ENCODE measurements around the gene PKMYT1.

The PKMYT1 gene

DNA sequence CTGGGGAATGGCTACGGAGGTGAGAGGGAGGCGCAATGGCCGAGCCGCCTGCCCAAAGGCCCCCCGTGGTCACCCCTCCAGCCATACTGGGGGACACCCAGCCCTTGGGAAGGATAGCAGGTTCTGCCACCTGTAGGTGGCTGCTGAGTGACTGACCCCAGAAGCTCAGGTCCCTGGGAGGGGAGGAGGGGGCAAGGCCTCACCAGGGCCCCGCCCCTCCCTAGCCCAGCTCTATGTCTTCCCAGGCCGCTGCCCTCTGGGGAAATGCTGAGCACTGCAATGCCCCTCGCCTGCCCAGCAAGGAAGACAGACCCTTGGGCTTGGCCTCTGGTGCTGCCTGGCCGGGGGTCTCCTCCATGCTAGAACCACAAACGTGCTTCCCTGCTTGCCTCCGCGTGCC, 21.1 kb upstream of the PKMYT1 start:
- DNase-seq (ENCODE audit: insufficient read length, low spot score) (no peak), FAIRE-seq (no peak)

DNA sequence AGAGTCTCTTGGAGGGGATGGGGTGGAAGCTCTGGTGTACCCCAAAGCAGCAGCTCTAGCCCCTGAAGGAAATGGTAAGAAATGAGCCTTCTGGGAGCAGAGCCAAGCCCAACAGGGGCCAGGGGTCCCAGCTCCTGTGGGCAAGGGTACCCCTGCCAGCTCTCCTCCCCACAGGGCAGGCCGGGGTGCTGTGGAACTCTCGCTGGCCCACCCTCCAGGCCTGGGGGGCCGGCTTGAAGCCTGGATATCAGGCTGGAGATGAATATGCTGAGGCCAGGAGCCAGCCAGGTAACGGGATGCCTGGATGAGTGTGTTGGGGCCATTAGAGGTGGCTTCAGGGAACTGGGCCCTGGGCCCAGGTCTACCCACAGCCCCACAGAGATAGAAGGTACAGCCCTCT, 20.3 kb upstream of the PKMYT1 start:
- DNase-seq (ENCODE audit: insufficient read length, low spot score), result no peak
- no peak for FAIRE-seq

DNA sequence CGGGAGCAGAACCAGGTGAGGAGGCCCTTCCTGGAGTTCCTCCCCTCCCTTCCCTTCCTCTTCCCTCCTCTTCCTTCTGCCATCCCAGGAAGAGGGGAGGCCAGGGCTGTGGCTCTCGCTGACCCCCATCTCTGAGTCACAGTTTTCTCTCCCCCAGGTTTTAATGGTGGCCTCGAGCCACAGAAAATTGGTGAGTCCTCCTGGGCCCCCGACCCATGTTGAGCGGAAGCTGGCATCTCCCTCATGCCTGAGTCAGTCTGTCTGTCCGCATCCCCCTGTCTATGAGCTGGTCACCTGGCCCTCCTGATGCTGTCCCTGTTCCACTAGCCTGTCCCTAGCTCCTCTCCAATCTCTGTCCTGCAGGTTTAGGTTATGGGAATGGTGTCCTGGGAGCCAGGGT, 19.7 kb upstream of the PKMYT1 start:
- FAIRE-seq (no peak), DNase-seq (ENCODE audit: insufficient read length, low spot score) (no peak)

DNA sequence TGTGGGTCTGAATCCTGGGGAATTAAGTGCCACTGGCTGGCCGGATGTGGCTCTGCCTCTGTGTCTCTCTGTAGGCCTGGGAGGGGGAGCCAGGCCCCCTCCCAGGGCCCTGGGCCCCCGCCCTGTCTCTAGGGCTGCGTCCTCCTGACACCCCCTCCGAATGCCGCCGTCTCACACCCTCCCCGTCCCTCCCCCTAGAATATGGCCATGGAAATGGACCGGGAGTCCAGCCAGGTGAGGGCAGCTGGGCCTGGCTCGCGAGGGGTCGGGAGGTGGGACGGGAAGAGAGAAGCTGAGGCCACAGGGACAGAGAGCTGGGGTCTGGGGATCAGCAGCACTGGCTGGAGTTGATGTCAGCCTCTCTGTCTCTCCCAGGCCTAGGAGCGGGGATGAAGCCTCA, 16.1 kb upstream of the PKMYT1 start:
- FAIRE-seq (no peak), DNase-seq (ENCODE audit: insufficient read length, low spot score) (no peak)

DNA sequence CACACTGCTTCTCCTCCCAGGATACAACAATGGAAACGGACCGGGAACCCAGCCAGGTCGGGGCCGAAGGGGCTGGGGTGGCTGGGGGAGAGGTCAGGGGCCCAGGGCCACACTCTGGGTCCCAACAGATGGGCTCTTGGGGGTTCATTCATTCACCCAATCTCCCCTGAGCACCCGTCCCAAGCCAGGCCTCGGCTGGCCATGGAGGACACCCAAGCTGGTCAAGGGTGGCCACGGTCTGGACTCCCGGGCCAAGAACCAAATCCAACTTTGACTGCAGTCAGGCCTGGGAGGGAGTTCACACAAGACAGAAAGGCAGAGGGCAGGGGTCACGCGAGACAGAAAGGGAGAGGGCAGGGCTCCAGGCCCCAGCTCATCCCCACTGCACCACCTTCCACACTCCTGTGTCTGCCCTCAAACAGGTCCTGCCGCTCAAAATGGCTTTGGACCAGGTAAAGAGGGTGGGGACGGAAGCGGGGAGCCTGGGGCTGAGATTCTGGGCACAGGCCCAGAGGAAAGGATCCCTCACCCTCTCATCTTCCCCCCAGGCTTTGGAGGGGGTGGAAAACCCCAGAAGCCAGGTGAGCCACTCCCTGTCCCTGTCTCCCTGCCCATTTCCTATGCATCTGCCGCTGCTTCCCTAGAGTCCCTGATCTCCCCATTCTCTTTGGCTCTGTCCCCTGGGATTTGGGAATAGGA, 12.3 kb upstream of the PKMYT1 start:
- FAIRE-seq, result no peak
- no peak for DNase-seq (ENCODE audit: insufficient read length, low spot score)

DNA sequence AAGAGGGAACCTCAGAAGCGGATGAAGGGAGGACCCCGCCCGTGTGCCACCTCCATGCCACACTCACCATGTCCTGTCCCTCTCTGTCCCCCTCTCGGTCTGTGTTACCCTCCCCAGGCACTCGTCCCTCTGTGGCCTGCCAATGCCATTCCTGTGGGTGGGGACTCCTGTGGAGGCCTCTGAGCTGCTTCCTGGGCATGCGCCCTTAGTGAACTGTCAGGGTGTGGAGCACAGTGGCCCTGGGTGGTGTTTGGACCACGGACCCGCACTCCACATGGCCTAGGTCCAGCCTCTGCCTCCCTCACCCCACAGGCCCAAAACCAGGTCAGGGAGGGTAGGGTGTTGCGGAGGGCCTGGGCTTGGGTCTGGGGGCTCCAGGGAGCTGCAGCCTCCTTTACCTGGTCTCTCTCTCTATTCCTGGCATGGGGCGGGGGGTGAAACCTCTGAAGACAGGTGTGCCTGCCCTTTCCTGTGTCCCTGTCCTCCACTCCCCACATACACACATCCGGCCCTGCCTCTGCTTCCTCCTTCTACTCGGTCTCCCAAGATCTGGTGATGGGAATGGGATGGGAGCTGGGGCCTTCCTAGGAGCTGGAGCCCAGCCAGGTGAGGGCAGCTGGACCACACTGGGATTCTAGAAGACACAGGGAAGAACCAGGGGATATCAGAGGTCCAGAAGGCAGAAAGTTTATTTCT, 11.5 kb upstream of the PKMYT1 start:
- DNase-seq (ENCODE audit: insufficient read length, low spot score), result no peak
- no peak for FAIRE-seq

DNA sequence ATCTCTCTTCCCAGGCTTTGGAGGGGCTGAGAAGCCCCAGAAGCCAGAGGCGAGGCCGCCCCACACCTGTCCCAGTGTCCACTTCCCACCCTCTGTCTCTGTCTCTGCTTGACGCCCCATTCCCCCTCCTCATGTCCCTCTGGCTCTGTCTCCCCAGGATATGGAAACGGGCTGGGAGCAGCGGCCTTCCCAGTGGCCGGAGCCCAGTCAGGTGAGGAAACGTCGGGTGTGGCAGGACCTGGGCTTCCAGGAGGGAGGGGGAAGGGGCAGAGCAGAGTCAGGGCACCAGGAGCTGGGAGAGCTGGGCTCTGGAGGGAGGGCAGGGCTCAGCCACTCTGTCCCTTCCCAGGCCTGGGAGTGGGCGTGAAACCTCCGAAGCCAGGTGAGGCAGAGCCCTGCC, 10.6 kb upstream of the PKMYT1 start:
- FAIRE-seq (no peak), DNase-seq (ENCODE audit: insufficient read length, low spot score) (no peak)

DNA sequence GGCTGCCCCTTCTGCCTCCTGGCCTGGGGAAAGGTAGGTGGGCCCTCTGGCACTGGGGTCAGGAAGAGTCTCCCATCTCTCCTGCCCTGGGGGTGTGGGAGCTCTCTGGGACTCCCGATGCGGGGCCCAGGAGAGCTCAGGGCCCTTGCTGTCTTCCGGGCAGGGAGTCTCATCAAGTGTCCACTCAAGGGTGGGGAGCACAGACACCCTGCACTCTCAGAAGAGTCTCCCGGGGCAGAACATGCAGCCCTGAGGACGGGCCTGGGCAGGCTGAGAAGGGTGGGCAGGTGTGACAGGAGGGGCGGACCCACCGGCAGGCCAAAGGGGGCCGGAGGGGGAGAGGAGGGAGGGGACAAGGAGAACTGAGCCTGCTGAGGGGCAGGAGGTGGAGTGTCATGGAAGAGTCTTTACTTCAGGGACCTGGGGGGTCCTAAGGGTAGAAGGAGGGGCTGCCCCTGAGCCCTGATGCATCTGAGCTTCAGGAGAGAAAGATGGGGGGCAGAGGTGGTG, 8.4 kb upstream of the PKMYT1 start:
- FAIRE-seq, result no peak
- DNase-seq (ENCODE audit: insufficient read length, low spot score), result no peak

DNA sequence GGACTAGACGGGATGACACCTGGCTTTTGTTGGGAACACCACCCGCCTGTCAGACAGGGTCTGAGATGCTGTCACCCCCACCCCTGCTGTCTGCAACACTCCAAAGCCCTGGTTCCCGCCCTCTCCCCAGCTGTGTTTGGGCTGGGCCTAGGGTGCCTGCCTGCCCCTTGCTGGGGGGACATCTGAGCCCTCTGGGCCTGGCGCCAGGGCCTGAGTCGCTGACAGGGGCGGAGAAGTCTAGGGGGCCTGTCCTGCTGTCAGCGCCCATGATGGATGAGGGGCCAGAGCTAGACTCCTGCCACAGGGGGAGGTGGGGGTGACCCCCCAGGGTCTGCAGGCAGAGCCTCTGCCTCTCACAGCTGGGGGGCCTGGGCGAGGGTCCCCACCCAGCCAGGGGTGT, 7.6 kb upstream of the PKMYT1 start:
- FAIRE-seq (no peak), DNase-seq (ENCODE audit: insufficient read length, low spot score) (no peak)

DNA sequence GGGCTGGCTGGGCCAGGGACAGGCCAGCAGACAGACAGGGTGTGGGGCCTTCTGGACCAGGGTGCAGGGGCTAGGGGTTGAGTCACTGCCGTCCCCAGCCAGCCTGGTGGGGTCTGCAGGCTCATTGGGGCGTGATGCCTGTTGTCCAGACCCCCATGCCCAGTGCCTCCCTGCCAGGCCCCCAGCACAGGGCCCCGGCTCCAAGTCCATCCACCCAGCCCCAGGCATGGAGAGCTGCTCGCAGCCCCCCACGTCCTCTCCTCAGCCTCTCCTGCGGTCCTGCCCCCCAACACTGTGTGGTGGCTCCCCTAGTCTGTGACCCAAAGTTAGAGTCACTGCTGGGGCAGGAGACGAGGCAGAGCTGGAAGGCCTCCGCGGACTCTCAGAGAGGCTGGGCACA, 7.0 kb upstream of the PKMYT1 start:
- DNase-seq (ENCODE audit: insufficient read length, low spot score) (no peak), FAIRE-seq (no peak)

DNA sequence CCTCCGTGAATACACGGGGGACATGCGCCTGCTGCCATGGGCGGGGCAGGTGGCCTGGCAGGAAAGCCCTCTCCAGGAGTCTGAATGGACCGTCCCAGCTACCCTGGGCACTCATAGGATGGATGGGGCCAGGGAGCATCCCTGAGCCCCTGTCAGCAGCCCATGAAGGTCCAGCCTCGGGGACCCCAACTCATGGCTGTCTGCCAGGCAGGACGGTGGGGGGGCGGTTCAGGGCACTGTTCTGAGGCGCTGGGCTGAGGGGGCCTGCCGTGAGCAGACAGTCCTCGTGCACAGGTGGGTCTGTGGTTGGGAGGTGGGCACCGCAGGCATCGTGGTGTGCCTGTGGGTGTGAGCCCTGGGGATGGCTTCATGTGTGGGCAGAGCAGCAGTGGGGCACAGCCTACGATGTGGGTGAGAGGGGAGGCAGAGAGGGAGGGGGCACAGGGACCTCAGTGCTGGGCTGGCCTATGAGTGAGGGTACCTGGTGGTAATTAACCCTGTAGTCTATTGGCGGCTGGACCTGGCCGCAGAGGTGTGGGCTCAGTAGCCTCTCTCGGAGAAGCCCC, 6.5 kb upstream of the PKMYT1 start:
- no peak for FAIRE-seq
- DNase-seq (ENCODE audit: insufficient read length, low spot score), result no peak

DNA sequence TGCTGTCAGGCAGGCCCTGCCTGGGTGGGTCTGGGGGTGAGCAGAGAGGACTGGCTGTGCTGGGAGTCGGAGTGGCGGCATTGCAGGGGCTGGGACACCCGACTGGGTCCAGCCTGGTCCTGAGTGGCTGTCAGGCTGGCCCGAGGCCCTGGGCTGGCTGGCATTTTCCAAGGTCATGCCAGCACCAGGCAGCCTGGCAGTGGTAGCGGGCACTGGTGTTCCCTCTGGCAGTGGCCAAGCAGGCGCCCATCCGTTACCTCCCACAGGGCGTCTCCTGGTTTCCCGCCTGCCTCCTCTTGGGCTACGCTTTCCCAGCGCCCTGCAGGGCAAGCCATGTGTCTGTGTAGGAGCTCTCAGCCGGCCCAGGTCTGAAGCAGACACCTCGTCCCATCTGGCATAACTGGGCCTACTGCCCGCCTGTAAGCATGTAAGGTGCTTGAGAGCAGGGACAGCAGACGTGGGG, 5.7 kb upstream of the PKMYT1 start:
- DNase-seq (ENCODE audit: insufficient read length, low spot score) (no peak), FAIRE-seq (no peak)

DNA sequence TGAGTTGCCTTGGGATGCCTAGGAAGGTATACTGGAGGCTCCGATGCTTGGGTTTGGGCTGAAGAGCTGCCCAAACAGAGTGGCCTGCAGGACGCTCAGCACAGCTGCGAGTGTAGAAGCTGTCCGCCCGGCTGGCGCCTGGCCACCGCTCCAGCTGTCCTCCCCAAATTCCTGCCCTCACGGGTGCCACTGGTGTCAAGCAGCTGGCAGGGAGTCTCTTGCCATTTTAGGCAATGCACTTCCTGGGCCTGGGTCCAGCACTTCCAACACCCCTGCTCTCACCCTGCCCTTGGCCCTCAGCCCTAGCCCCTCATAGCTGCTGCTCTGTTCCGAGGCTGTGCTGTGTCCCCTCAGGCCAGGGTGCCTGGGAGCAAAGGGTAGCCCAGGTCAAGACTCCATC, 5.2 kb upstream of the PKMYT1 start:
- no peak for FAIRE-seq
- DNase-seq (ENCODE audit: insufficient read length, low spot score), result no peak

DNA sequence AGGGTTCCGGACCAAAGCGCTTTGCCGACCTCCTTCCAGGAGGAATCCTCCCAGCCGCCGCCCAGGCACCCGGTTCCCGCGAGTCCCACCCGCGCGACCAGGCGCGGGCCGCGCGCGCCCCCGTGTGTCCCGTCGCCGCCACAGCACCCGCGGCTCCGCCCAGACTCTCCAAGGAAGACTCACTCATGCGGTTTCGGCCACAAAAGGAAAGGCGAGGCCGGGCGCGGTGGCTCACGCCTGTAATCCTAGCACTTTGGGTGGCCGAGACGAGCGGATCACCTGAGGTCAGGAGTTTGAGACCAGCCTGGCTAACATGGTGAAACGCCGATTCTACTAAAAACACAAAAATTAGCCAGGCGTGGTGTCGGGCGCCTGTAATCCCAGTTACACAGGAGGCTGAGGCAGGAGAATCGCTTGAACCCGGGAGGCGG, 3.5 kb upstream of the PKMYT1 start:
- peak; percentile 37 for FAIRE-seq
- DNase-seq (ENCODE audit: insufficient read length, low spot score), result peak; percentile 94

DNA sequence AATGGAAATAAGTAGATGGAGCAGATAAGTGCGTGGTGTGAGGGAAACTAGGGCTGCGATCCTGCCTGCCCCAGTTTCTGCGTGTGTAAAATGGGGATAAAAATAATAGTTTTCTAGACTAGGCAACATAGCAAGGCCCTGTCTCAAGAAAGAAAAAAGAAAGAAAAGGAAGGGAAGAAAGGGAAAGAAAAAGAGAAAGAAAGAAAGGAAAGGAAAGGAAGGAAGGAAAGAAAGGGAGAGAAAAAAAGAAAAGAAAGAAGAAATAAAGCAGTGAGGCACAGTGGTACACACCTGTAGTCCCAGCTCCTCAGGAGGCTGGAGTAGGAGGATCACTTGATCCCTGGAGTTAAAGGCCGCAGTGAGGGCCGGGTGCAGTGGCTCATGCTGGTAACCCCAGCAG, 2.2 kb upstream of the PKMYT1 start:
- FAIRE-seq, result no peak

DNA sequence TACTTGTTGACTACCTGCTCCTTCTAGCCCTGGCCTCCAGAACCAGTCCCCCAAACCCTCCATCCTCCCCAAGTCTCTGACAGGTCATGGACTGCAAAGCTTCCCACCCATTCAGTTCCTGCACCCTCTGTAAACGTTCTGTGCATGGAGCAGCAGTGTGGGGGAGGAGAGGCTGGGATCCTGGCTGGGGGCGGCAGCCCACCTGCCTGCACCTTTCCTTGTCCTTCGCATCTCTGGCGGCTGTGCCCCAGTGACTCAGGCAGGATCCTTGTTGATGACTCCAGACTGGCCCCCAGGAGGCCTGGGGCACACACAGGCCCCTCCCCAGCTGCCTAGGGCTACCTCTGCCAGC, 1.6 kb upstream of the PKMYT1 start:
- FAIRE-seq, result no peak
- no peak for DNase-seq (ENCODE audit: insufficient read length, low spot score)

More for the DNA sequence above, 2.2 kb upstream of the PKMYT1 start:
- no peak for DNase-seq (ENCODE audit: insufficient read length, low spot score)

DNA sequence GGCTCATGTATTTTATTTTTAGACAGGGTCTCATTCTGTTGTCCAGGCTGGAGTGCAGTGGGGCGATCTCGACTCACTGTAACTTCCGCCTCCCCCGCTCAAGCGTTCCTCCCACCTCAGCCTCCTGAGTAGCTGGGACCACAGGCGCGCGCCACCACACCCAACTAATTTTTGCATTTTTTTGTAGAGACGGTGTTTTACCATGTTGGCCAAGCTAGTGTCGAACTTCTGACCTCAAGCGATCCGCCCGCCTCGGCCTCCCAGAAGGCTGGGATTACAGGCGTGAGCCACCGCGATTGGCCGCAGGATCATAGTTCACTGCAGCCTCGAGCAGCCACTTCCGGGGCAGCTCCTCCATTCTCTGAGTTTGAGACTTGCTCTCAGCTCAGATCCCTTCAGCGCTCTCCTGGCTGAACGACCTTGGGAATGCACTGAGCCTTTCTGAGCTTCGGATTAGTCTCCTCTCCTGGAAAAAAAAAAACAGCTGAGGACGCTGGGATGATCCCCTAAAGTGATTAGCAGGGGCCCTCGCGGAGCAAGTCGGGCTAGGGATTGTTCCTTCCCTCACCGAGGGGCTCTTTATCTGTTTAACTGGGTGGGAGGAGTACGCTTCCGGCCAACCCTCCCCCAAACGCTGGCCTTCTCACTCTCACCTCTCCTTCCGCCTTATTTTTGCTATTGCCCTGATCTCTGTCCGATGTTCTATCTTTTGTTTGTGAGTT, 1.1 kb upstream of the PKMYT1 start:
- FAIRE-seq (no peak), DNase-seq (ENCODE audit: insufficient read length, low spot score) (no peak)

DNA sequence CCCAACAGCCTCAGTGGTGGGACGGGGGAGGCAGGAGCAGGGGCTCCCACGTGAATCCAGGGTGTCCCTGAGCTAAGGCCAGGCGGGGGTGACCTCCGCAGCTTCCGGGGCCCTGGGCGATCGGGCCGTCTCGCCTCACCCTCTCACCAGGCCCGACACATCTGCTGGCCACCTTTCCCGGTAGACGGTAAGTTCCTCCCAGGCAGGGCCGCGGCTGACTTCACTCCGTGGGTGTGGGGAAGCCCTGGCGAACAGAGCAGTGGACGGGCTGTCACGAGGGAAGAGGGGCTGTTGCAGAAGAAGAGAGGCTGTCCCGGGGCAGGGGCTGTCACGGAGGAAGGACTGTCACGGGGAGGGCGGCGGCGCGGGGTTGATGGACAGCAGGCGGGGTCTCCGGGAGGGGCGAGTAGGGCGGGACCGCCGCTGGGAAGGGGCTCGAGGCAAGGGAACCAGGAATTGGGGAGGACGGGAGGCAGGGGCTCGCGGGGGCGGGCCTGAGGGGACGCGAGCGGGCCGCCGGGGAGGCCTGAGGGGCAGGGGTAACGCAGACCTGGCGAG, 498 bp downstream of the PKMYT1 start:
- DNase-seq (ENCODE audit: insufficient read length, low spot score), result no peak
- FAIRE-seq, result peak; percentile 35

DNA sequence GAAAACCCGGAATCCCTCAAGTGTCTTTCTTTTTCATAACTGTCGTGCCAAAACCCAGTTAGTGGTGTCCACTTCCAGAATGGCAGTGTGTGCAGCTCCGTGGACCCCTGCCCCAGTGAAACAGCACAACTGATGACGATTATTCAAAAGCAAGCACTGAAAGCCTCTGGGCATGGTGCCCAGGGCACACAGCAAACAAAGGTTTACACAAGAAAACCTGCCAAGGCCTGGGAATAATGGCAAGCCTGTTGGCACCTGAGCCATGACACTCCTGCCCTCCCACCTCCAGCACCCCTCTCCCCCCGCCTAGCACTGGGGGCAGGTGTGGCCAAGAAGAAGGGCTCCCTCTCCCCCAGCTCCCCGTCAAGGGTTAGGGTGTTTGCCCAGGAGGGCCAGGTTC, 2.8 kb downstream of the PKMYT1 start:
- FAIRE-seq, result no peak
- no peak for DNase-seq (ENCODE audit: insufficient read length, low spot score)

DNA sequence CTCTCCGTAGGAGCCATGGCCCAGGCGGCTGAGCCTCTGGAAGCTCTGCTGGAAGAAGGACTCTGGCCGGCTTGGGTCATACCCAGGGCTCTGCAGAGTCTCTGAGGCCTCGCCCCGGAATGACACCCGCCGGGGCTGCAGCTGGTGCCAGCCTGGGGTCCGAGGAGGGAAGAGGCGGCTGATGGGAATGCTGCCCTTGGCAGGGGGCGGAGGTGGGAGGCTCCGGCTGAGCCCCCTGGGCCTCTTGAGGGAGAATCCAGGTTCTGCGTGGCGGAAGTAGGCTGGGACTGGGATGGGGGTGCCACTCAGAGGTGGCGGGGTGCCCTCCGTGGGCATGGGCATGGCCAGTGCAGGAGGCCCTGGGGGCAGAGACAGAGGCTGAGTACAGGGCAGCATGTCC, 3.6 kb downstream of the PKMYT1 start:
- FAIRE-seq (no peak), DNase-seq (ENCODE audit: insufficient read length, low spot score) (no peak)

DNA sequence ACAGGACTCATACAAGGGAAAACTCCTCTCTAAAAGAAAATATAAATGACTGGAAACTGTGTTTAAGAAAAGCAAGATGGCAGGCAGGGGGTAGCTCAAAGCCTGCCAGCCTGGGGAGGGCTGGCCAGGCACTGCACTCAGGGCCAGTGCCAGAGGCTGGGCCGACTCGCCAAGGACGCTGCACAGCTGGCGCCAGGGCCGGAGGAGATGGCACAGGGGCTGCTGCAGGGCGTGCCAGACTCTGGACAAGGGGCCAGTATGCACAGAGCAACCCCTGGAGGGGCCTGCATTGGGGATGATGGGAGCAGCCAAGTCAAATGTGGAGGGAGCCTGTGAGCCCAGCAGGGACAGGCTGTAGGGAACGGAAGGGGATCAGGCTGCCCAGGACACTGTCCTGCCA, 4.0 kb downstream of the PKMYT1 start:
- FAIRE-seq, result no peak
- DNase-seq (ENCODE audit: insufficient read length, low spot score), result no peak

Data from GM19239 (cell line).